ENCODE measurements around the gene RC3H1.
A peak's percentile ranks its signal among the peaks of the same experiment; 100 is the strongest.

RC3H1 gene

DNA sequence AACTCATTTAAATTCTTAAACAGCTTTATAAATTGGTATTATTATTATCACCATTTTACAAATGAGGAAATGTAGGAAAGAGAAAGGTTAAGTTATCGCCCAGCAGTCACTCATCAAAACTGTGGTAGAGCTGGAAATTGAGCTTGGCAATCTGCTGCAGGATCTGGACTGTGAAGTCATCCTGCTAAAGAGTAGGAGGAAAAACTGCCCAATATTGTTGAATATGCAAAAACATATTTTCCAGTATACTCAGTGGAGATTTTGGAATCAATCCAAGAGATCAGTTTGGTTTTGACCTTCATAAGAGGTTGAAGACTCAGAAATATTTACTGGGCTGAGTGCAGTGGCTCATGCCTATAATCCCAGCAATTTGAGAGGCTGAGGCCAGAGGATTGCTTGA, 16.9 kb upstream of the RC3H1 start:
- TF ChIP-seq, protein P1, sequence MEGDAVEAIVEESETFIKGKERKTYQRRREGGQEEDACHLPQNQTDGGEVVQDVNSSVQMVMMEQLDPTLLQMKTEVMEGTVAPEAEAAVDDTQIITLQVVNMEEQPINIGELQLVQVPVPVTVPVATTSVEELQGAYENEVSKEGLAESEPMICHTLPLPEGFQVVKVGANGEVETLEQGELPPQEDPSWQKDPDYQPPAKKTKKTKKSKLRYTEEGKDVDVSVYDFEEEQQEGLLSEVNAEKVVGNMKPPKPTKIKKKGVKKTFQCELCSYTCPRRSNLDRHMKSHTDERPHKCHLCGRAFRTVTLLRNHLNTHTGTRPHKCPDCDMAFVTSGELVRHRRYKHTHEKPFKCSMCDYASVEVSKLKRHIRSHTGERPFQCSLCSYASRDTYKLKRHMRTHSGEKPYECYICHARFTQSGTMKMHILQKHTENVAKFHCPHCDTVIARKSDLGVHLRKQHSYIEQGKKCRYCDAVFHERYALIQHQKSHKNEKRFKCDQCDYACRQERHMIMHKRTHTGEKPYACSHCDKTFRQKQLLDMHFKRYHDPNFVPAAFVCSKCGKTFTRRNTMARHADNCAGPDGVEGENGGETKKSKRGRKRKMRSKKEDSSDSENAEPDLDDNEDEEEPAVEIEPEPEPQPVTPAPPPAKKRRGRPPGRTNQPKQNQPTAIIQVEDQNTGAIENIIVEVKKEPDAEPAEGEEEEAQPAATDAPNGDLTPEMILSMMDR (IDR thresholded peaks at IDR 0.05): no peak
- Histone ChIP-seq H3K4me3 (no peak overlapping the region), H3K27ac (no peak overlapping the region)
- DNase-seq (ENCODE audit: low spot score): no peak

DNA sequence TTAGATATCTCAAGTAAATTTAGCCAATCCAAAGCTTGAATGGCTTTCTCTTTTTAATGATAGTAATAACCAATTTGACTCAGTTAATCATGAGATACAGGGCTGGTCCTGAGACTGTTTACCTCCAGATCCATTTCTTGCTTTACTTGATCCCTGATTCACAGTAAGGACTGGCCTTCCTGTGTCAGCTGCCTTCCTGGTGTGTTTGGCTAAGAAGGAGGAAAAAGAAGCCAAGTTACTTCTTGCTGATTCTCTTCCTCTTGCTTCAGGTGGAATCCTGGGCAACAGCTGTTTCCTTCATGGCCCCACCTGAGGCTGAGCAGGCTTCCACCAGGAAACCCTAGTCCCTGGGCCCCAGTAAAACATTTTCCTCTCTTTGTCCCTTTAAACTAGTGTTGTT, 14.6 kb upstream of the RC3H1 start:
- no peak overlapping the region for H3K27ac ChIP-seq
- no peak overlapping the region for H3K4me3 ChIP-seq
- DNase-seq (ENCODE audit: low spot score): no peak
- TF ChIP-seq, protein P1 (IDR thresholded peaks at IDR 0.05): no peak

DNA sequence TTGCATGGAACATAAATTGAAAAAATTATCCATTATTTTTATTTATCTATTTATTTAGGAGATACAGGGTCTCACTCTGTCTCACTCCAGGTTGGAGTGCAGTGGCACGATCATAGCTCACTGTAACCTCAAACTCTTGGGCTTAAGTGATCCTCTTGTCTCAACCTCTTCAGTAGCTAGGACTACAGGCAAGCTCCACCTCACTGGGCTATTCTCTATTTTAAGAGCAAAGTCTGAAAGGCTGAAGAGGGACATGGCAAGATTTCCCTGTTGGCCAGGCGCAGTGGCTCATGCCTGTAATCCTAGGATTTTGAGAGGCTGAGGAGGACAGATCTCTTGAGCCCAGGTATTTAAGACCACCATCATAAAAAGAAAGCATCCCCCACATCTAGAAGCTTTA, 14.0 kb upstream of the RC3H1 start:
- H3K27ac ChIP-seq: no peak overlapping the region
- TF ChIP-seq, protein P1 (IDR thresholded peaks at IDR 0.05): no peak
- no peak overlapping the region for H3K4me3 ChIP-seq
- DNase-seq (ENCODE audit: low spot score): no peak

DNA sequence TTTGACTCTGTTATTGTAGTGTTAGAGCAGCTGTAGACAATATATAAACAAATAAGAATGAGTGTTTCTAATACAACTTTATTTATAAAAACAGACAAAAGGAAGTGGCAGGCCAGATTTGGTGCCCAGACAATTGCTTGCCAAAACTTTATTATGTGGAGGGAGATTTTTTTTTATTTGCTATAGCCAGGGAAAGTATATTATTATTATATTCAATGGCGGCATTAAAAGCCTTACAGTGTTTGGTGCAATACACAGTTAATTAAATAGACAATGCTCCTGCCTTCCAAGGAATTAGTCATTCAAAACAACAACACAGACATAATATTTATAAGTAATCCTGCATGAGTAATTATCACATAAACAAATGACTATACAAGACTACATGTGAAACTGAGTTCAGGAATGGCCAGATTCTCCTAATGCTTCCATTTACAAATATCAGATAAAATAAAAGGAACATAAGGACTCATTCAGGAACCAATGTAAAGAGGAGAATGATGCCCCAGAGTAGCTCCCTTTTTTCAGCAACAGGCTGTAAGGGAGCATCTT, 10.6 kb upstream of the RC3H1 start:
- TF ChIP-seq, protein P1 (IDR thresholded peaks at IDR 0.05): no peak
- DNase-seq (ENCODE audit: low spot score): no peak
- H3K4me3 ChIP-seq: no peak overlapping the region
- no peak overlapping the region for H3K27ac ChIP-seq

DNA sequence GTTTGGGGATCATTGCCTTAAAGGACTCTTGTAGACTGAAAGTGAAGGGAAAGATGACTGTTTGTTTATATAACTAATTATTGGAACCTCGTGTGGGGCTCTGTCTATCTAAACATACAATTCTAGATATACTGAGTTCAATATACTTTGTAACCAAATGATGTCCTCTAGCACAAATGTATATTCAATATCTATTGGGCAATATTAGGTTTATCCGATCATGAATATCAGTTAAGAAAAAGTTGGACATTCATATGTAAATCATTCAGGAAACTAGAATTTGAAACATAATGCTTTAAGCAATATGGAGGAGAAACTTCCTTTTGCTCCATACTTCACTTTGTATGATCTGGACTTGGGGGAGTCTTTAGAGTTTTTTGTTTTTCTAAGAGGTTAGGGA, 8.9 kb upstream of the RC3H1 start:
- DNase-seq (ENCODE audit: low spot score): no peak
- TF ChIP-seq, protein P1 (IDR thresholded peaks at IDR 0.05): no peak
- Histone ChIP-seq H3K27ac (no peak overlapping the region), H3K4me3 (no peak overlapping the region)

DNA sequence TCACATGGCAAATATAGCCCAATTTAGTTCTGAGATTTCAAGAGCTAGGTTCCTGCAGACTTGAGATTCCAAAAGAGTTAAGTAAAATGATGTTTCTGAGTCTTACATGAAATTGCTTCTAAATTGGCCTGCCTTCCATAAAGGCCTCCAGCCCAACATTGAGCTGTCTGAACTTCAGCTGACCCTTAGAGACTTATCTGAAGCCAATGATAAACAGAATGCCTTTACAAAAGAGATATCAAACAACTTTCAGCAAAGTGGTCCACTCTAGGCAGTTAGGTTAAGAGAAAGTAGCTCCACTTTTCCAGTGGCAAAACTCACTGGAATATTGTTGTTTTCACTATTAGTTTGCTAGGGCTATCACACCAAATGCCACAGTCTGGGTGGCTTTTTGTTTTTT, 6.3 kb upstream of the RC3H1 start:
- TF ChIP-seq, protein P1 (IDR thresholded peaks at IDR 0.05): no peak
- H3K4me3 ChIP-seq: no peak overlapping the region
- H3K27ac ChIP-seq: no peak overlapping the region
- no peak for DNase-seq (ENCODE audit: low spot score)

DNA sequence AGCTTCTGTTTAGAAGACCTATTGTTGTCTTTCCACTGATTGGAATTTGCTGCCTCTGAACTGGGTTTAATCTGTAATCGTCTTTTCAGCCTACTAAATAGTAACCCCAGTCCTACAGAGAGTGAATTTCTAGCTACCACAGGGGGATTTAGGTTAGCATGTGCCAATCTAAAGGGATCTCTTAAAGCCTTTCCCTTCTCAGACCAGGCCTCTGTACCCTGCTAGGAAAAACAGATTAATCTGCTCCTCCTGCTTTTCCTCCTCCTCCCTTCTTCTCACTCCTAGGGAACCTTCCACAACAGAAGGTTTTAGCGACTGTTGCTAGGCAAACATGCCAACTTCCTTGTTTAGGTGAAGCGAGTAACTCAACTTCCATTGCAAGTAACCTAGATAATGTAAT, 1.3 kb upstream of the RC3H1 start:
- DNase-seq (ENCODE audit: low spot score): no peak
- TF ChIP-seq, protein P1 (IDR thresholded peaks at IDR 0.05): no peak
- H3K4me3 ChIP-seq: no peak overlapping the region
- H3K27ac ChIP-seq: peak overlapping the region in 1 of 2 donors; percentile 96
